ENCODE results near the gene AHCY.

- TF ChIP-seq CTCF (IDR thresholded peaks at IDR 0.05) (no peak), POLR2A (IDR thresholded peaks at IDR 0.05) (no peak)
Measured at GRCh38 chr20:34240121-34240520, 63.0 kb downstream of the AHCY start.

Data from body of pancreas (tissue), 4 donors.